Mucosa of descending colon (tissue), 3 donors: ENCODE results near the gene NELL2. TPM values are rescaled to one million over a fixed set of nuclear protein-coding genes. Genes with fewer than 3 reads are reported as not detected.

Experiments
- ATAC-seq: fragments of 200-7000 bp; cut with Tn5 transposase; one replicate; pipeline ENCODE4 v1.9.1; 2020; ENCODE audit warnings: mild to moderate bottlenecking, moderate library complexity
- DNase-seq, 3 donors: peaks; one replicate each; pipeline ENCODE4 v3.0.0-alpha.2; 2020
- H3K36me3 ChIP-seq: fragments of 200-600 bp; one replicate; pipeline ENCODE4 v1.8.0; 2021; ENCODE audit warnings: low read depth, mild to moderate bottlenecking
- H3K4me1 ChIP-seq: fragments of 200-600 bp; one replicate; pipeline ENCODE4 v1.8.0; 2021; ENCODE audit warnings: low read depth, mild to moderate bottlenecking
- H3K4me3 ChIP-seq: fragments of 200-600 bp; one replicate; pipeline ENCODE4 v1.8.0; 2021; ENCODE audit warnings: mild to moderate bottlenecking
- H3K9me3 ChIP-seq: fragments of 200-600 bp; one replicate; pipeline ENCODE4 v1.8.0; 2021; ENCODE audit warnings: mild to moderate bottlenecking
- intact Hi-C, 2 donors: fragments of 100-400 bp; cut with DNase I in 1 of 2; cut with micrococcal nuclease in 1 of 2; formaldehyde crosslinking; loops; one replicate each; pipeline versions ENCODE4 v1.11.0 to v1.11.1; 2022; cut with DNase I, micrococcal nuclease
- total RNA-seq, 3 donors: library from RNA; stranded (reverse); fragmentation: NEBNext Ultra II Directional in 2 of 3; extraction: Animal tissue kit (Norgen Biotek cat#: 25700) in 2 of 3; gene quantifications; one replicate each; pipeline versions ENCODE4 v1.2.1 to v1.2.4, GENCODE V29; 2021 to 2023
- TF ChIP-seq, protein P1 (sequence below): fragments of 200-600 bp; IDR thresholded peaks from one replicate; pipeline ENCODE4 v1.8.0; 2022; ENCODE audit warnings: antibody characterized with exemption, mild to moderate bottlenecking
- donor health status: DM: no; HTN: no; CAD: no; lungs with moderate emphysema.
- donor health status: DM: no; HTN: no; CAD: no.
- donor health status: DM: no; HTN: yes; CAD: no.

The NELL2 gene
- total RNA-seq, 3 donors from 2014 or later: 2.4 to 7.4 (median 5.8) TPM

DNA sequence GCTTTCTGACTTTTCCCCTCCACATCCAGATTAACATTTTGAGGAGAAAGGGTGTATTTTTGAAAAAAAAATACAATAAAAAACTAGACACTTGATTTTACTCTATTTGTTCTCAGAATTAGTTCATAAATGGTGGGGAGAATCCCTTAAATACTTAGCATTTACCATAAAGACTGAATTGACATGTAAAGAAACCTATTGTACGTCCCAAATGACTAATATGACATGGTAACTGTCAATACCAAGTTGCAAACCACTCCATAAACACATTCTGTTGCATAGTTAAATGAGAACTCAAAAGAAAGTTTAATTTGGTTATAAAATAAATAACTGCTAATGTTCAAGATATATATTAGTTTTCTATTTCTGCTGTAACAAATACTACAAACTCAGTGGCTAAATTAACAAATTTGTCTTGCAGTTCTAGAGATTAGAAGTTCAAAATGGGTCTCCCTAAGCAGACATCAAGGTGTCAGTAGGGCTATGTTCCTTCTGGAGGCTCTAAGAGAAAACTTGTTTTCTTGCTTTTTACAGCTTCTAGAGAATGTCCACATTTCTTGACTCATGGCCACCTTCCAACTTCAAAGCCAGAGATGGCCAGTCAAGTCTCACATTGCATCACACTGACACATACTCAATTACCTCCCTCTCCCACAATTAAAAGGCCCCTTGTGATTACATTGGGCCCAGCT, 16.0 kb downstream of the NELL2 start:
- intact Hi-C loops: no loop called here
- no peak for ATAC-seq
- Histone ChIP-seq H3K4me3 (no peak overlapping the region), H3K9me3 (no peaks in the 10 kb centered on the region), H3K36me3 (no peaks in the 10 kb centered on the region), H3K4me1 (no peaks in the 10 kb centered on the region)
- TF ChIP-seq, protein P1, sequence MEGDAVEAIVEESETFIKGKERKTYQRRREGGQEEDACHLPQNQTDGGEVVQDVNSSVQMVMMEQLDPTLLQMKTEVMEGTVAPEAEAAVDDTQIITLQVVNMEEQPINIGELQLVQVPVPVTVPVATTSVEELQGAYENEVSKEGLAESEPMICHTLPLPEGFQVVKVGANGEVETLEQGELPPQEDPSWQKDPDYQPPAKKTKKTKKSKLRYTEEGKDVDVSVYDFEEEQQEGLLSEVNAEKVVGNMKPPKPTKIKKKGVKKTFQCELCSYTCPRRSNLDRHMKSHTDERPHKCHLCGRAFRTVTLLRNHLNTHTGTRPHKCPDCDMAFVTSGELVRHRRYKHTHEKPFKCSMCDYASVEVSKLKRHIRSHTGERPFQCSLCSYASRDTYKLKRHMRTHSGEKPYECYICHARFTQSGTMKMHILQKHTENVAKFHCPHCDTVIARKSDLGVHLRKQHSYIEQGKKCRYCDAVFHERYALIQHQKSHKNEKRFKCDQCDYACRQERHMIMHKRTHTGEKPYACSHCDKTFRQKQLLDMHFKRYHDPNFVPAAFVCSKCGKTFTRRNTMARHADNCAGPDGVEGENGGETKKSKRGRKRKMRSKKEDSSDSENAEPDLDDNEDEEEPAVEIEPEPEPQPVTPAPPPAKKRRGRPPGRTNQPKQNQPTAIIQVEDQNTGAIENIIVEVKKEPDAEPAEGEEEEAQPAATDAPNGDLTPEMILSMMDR: no peak
- DNase-seq: no peak

- DNase-seq (no peak), ATAC-seq (no peak)
- intact Hi-C loops: no loop called here
- no peaks in the 10 kb centered on the region for H3K9me3 ChIP-seq
- TF ChIP-seq, protein P1: no peak
- no peak overlapping the region for H3K4me3 ChIP-seq
- no peaks in the 10 kb centered on the region for H3K36me3 ChIP-seq
- H3K4me1 ChIP-seq: no peaks in the 10 kb centered on the region
These were observed 17.8 kb downstream of the NELL2 start for GRCh38 chr12:44858226-44858855.

DNA sequence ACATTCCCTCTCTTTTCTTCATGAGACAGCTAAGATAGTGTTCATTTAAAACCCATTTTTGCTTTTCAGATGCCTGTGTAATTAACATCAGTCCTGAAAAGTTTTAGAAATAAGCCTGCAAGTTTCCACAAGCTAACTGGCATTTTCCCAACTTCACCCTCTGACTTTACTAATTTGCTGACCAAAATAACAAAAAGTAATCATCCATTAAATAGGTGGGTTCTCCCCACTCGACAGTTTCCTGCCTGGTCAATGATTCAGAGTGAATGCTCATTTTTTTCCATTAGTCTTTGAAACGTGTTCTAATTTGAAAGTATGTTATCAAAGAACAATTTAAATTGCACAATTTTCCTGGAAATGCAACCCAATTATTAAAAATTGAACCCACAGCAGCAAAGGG, 23.6 kb downstream of the NELL2 start:
- ATAC-seq (no peak), DNase-seq (no peak)
- Histone ChIP-seq H3K9me3 (no peaks in the 10 kb centered on the region), H3K4me3 (no peak overlapping the region), H3K36me3 (no peaks in the 10 kb centered on the region), H3K4me1 (no peaks in the 10 kb centered on the region)
- TF ChIP-seq, protein P1: no peak
- intact Hi-C loops: no loop called here

DNA sequence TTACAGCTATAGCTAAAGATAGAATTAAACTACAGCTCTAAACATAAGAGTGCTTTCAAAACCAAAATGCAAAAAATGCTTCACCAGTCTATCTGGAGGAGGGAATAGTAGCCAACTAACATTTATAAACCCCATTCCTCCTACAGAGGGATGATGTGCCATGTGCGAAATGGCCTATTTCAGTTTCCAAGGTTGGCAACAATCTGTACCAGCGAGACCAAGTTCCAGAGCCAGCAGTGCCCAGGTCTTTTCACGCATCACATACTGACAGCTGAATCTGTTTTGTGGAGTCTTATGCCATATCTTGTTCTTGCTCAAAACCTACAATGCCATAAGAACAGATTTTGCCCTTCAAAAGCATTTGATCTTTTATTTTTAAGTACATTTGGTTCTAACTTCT, 24.5 kb downstream of the NELL2 start:
- H3K4me1 ChIP-seq: no peaks in the 10 kb centered on the region
- H3K9me3 ChIP-seq: no peaks in the 10 kb centered on the region
- TF ChIP-seq, protein P1: no peak
- no peaks in the 10 kb centered on the region for H3K36me3 ChIP-seq
- ATAC-seq (no peak), DNase-seq (no peak)
- intact Hi-C loops: no loop called here
- H3K4me3 ChIP-seq: no peak overlapping the region

DNA sequence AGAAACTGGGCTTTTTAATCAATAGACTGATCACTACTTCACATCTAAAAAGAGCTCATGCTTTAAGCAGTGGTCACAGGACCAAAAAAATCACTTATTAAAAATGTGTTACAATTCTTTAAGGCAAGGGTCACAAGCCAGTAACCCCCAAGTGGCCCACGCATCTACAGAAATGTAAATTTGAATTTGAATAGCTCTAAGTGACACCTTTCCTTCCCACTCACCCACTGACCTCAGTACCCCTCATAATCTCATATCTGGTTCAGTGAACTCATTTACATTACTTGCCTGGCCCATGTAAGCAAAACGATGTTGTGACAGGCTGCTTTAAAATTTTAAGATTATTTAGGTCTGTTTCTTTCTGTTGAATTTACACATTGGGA, 27.4 kb downstream of the NELL2 start:
- no peak overlapping the region for H3K4me3 ChIP-seq
- intact Hi-C loops: no loop called here
- H3K9me3 ChIP-seq: no peaks in the 10 kb centered on the region
- H3K4me1 ChIP-seq: no peaks in the 10 kb centered on the region
- ATAC-seq: no peak
- TF ChIP-seq, protein P1: no peak
- H3K36me3 ChIP-seq: no peaks in the 10 kb centered on the region
- DNase-seq: no peak
